ENCODE data around the gene MYO3B.
"Not testable (repeated sequence)": the region's sequence is repeated elsewhere in the genome, so short reads cannot be mapped to it uniquely, and the experiment has no call there.

Gene MYO3B

DNA sequence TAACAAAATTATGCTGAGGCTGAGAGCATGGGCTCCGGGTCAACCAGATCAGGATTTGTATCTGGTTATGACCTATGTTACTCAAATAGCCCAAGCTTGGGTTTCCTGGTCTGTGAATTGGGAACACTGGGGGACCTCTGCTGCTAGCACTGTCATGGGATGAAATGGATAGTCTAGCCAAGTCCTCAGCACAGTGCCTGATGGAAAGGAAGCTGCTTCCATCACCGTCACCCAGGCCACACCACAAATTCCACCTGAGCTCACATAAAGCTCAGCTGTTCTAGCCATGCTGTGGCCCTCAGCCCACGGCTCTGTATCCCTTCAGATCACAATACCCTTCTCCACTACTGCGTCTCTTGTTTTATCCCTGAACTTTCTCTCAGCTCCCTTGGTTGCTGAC, 357.6 kb downstream of the MYO3B start:
- H3K4me3 ChIP-seq (ENCODE audit: low read depth, low read length) = no peak overlapping the region

- H3K4me3 ChIP-seq (ENCODE audit: low read depth, low read length) = no peak overlapping the region
Observed at GRCh38 chr2:170544817-170545216, 366.9 kb downstream of the MYO3B start.

DNA sequence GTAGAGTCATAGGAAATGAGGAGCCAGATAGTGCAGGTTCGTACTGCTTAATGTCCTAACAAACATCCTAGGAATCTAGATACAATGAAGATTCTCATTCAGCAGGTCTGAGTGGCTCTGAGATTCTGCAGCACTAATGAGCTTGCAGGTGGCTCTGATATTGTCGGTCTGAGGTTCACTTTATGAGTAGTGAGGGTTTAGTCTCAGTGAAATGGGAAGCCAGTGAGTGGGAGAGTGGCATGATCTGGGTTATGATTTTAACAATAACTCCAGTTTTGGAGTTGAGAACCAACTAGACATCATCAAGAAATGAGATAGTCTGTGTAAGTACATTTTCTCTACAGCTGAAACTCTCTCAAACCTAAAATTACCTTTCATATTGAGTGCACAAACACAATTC, 370.4 kb downstream of the MYO3B start:
- H3K4me3 ChIP-seq (ENCODE audit: low read depth, low read length) = no peak overlapping the region

DNA sequence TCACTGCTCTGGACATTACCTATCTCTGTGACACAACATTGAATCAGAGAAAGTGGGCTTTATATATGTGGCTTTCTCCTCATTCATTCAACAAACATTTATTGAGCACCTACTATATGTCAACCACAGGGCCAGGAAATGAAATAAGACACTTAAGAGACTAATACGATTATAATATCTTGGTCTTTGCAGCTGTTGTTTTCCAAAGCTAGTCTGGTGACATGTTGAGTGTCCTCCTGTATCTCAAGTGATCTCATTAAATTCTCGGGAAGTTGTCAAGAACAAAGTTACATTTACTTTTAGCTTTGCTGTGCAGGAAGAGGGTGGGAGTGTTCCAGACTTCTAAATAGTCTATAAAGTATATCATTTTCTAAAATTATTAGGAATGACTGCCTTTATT, 372.6 kb downstream of the MYO3B start:
- H3K4me3 ChIP-seq (ENCODE audit: low read depth, low read length) = no peak overlapping the region

DNA sequence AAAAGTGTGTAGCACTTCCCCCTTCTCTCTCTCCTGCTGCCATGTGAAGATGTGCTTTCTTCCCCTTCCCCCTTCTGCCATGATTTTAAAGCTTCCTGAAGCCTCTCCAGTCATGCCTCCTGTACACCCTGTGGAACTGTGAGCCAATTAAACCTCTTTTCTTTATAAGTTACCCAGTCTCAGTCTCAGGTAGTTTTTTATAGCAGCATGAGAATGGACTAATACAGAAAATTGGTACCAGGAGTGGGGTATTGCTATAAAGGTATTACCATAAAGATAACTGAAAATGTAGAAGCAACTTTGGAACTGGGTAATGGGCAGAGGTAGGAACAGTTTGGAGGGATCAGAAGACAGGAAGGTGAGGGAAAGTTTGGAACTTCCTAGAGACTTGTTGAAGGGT, 374.0 kb downstream of the MYO3B start:
- H3K4me3 ChIP-seq (ENCODE audit: low read depth, low read length) = not testable (repeated sequence)

- H3K4me3 ChIP-seq (ENCODE audit: low read depth, low read length) = no peak overlapping the region
Observed at GRCh38 chr2:170553748-170554147, 375.8 kb downstream of the MYO3B start.

- no peak overlapping the region for H3K4me3 ChIP-seq (ENCODE audit: low read depth, low read length)
Observed at GRCh38 chr2:170554278-170554955, 376.5 kb downstream of the MYO3B start.

- H3K4me3 ChIP-seq (ENCODE audit: low read depth, low read length) = no peak overlapping the region
Observed at GRCh38 chr2:170562928-170563327, 385.0 kb downstream of the MYO3B start.

DNA sequence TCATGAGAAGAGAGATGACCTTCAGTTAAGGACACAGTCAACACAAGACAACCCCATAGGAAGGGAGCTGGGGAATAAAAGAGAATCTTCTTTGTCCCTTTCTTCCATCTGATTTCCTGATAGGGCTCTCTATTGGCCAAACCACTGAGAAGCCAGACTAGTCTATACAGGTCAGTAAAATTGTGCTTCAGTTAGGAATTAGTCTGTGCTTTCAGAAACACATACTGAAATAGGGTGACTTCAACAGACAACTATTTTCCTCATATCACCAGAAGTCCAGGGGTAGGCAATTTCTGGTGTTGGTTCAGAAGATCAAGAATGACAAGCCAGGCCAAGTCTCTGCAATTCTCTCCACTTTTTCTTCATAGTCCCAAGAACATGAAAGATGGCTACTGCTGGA, 385.5 kb downstream of the MYO3B start:
- no peak overlapping the region for H3K4me3 ChIP-seq (ENCODE audit: low read depth, low read length)

DNA sequence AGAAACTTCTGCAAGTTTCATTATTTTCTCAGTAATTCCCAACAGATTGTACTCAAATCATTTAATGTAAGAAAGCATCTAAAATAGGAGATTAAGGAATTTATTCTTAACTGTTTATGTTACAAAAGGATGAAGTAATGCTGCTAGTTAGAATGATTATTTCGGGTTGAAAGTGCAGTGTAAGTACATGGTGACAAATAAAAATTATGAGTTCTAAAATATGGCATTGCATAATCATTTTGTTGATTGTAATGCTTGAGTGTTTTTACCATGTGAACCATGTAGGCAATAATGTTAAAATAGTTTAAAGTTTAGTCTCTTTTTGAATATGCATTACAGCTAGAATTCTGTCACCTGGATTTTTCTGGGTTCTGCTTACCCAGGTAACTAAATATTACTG, 388.2 kb downstream of the MYO3B start:
- H3K4me3 ChIP-seq (ENCODE audit: low read depth, low read length) = no peak overlapping the region

GRCh38 chr2:170567429-170567828, 389.5 kb downstream of the MYO3B start:
- no peak overlapping the region for H3K4me3 ChIP-seq (ENCODE audit: low read depth, low read length)

GRCh38 chr2:170568511-170568910, 390.6 kb downstream of the MYO3B start:
- no peak overlapping the region for H3K4me3 ChIP-seq (ENCODE audit: low read depth, low read length)

DNA sequence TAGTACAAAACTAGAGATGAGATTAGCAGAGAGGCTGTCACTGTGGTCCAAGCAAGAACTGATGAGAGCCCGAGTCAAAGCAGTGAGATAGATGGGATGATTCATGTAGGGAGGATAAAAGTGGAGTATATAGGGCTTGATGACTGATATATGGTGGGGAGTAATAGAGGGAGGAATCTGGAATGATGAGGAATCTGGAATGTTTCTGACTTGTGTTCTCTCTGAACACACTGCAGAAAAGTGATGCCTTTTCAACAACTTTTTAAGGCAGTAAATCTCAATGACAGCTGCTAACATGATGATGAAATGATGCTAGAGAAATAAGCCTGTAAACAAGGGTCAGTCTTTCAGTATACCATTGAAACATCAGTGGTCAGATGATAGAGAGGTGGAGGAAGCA, 393.7 kb downstream of the MYO3B start:
- no peak overlapping the region for H3K4me3 ChIP-seq (ENCODE audit: low read depth, low read length)

GRCh38 chr2:170573671-170574070, 395.7 kb downstream of the MYO3B start:
- H3K4me3 ChIP-seq (ENCODE audit: low read depth, low read length) = no peak overlapping the region

DNA sequence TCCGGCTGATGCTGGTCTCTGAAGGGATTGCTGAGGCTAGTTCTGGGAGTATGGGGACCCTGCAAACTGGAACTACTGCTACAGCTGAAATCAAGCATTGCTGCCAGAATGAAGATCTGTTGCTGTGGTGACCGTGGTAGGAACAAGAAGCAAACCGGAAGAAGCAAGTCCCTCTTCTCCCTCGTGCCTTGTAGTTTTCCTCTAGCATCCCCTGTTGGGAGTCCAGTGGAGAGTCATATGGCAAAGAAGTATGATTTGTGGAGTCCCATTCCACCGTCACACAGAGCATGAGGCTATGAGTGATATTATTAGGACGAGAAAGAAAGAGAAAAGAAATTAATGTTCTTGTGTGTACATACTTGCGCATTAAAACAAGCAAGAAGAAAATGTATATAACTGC, 398.3 kb downstream of the MYO3B start:
- no peak overlapping the region for H3K4me3 ChIP-seq (ENCODE audit: low read depth, low read length)

- H3K4me3 ChIP-seq (ENCODE audit: low read depth, low read length) = no peak overlapping the region
Observed at GRCh38 chr2:170577356-170577755, 399.4 kb downstream of the MYO3B start.

DNA sequence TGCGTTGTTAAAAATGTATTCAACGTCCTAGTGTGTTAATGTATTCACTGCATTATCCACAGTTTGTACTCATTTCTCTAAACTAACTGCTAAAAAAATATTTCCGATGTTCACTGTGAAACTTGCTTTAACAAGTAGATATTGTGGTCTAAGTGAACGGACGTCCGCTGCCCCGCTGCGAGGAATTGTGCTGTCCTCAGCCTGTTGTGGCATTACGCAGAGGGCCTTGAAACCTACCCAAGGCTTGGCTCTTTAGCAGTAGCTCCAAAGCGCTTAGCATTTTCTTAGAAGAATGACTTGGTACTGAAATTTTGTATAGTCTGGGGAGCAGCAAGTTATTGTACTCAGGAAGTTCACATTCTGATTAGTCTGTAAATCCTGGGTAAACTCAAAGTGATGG, 400.7 kb downstream of the MYO3B start:
- no peak overlapping the region for H3K4me3 ChIP-seq (ENCODE audit: low read depth, low read length)

- H3K4me3 ChIP-seq (ENCODE audit: low read depth, low read length) = no peak overlapping the region
Observed at GRCh38 chr2:170579511-170579910, 401.6 kb downstream of the MYO3B start.

- no peak overlapping the region for H3K4me3 ChIP-seq (ENCODE audit: low read depth, low read length)
Observed at GRCh38 chr2:170582313-170582712, 404.4 kb downstream of the MYO3B start.

DNA sequence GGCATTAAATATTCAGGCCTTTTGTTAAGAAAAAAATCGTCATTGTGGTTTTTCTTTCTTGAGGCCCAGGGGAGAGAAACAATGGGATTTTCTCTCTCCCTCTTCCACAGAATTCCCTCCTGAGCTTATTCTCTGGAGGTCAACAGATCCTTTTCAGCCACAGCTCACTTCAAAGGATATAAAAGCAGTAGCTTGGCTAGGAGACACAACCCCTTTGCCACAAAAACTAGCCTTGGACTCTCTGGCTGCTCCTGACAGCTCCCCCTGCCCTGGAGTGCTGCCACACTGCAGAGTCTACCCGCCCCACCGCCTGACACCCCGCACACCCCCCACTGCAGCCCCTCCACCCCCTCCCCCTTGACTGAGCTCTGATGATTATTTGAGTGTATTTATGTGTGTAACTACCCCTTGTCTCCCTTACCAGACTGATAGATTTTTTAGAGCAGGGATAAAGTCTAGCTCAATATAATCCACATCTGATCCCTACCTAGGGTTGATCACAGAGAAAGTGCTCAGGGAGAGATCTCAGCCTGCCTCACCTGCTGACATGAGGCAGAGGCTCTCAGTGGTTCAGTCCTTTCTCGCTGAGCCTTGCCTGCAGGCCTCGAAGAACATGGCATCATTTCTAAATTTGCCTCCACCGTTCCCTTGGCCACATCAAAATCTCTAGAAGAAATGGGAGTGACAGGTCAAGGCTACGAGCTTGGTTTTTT, 405.0 kb downstream of the MYO3B start:
- no peak overlapping the region for H3K4me3 ChIP-seq (ENCODE audit: low read depth, low read length)

DNA sequence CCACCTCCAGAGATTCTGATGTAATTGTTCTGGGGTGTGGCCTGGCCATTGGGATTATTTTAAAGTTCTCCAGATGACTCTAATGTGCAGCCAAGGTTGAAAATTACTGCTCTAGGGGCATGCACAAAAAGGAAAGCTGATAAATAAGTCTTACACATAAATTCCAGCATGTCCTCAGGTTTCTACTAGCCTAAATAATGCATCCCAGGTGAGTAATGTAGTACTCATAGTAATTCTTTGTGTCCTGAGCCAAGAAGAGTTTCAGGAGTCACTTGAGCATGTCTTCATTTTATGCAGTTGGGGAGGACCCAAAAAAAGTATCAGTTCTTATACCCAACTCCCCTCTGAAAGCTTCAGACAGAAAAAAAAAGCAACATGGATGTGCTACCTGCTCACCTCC, 407.1 kb downstream of the MYO3B start:
- no peak overlapping the region for H3K4me3 ChIP-seq (ENCODE audit: low read depth, low read length)

GRCh38 chr2:170586571-170587095, 408.7 kb downstream of the MYO3B start:
- H3K4me3 ChIP-seq (ENCODE audit: low read depth, low read length) = no peak overlapping the region

GRCh38 chr2:170587117-170587516, 409.2 kb downstream of the MYO3B start:
- no peak overlapping the region for H3K4me3 ChIP-seq (ENCODE audit: low read depth, low read length)

Measured in iPS-11a (cell line).